ENCODE results near the gene SPPL3. TPM values are rescaled to one million over a fixed set of nuclear protein-coding genes. Genes with fewer than 3 reads are reported as not detected.
A peak's percentile ranks its signal among the peaks of the same experiment; 100 is the strongest.

Gene SPPL3
- total RNA-seq, 2 experiments from 2014 or later = 38.3 to 43.4 TPM

- no peak overlapping the region for H3K27ac Mint-ChIP-seq
Observed at GRCh38 chr12:120801146-120801545, 103.0 kb downstream of the SPPL3 start.

GRCh38 chr12:120800665-120801064 lies 103.5 kb downstream of the SPPL3 start:
- H3K4me3 ChIP-seq (ENCODE audit: low read length) = no peak overlapping the region
- DNase-seq = no peak
- POLR2A ChIA-PET = no interaction called here
- no peak for TF ChIP-seq CTCF (IDR thresholded peaks at IDR 0.05)
- H3K9me3 ChIP-seq (ENCODE audit: control insufficient read depth in 1 of 2, insufficient read depth in 1 of 2, low read length in 2 of 2) = peaks cover 11% of the 10 kb centered on the region in 2 experiments
- H3K4me1 ChIP-seq (ENCODE audit: insufficient read depth, low read length) = no peaks in the 10 kb centered on the region
- no peak overlapping the region for H3K27ac Mint-ChIP-seq
- H3K36me3 ChIP-seq (ENCODE audit: insufficient read depth, low read length) = no peaks in the 10 kb centered on the region
- H3K4me3 Mint-ChIP-seq = no peak overlapping the region
- H3K27me3 Mint-ChIP-seq = no peaks in the 10 kb centered on the region
- CTCF ChIA-PET = interaction anchor here (1.3 kb wide), 1 partner anchor 13 kb away, joined by 3 read pairs; no protein-coding TSS in a partner anchor
- no peaks in the 10 kb centered on the region for H3K27me3 ChIP-seq (ENCODE audit: control insufficient read depth in 1 of 2, insufficient read depth in 2 of 2, low read length in 2 of 2)
- intact Hi-C loops (cut with DNase I, micrococcal nuclease) = no loop called here
- peaks cover 58% of the 10 kb centered on the region for H3K4me1 Mint-ChIP-seq (ENCODE audit: low read depth)
- H3K36me3 Mint-ChIP-seq (ENCODE audit: low read depth) = peaks cover 73% of the 10 kb centered on the region
- no peak for ATAC-seq (ENCODE audit: poor library complexity)
- no peak overlapping the region for H3K27ac ChIP-seq (ENCODE audit: low read depth in 1 of 2, low read length in 2 of 2)
- H3K9me3 Mint-ChIP-seq = peaks cover 4% of the 10 kb centered on the region

More at GRCh38 chr12:120801146-120801545, 103.0 kb downstream of the SPPL3 start:
- H3K27me3 Mint-ChIP-seq = no peaks in the 10 kb centered on the region
- no peaks in the 10 kb centered on the region for H3K4me1 ChIP-seq (ENCODE audit: insufficient read depth, low read length)
- H3K4me1 Mint-ChIP-seq (ENCODE audit: low read depth) = peaks cover 58% of the 10 kb centered on the region
- DNase-seq (no peak), ATAC-seq (ENCODE audit: poor library complexity) (no peak)
- POLR2A ChIA-PET = no interaction called here
- H3K4me3 ChIP-seq (ENCODE audit: low read length) = no peak overlapping the region
- no peak for TF ChIP-seq CTCF (IDR thresholded peaks at IDR 0.05)
- H3K4me3 Mint-ChIP-seq = no peak overlapping the region
- peaks cover 4% of the 10 kb centered on the region for H3K9me3 Mint-ChIP-seq
- no peaks in the 10 kb centered on the region for H3K36me3 ChIP-seq (ENCODE audit: insufficient read depth, low read length)
- H3K9me3 ChIP-seq (ENCODE audit: control insufficient read depth in 1 of 2, insufficient read depth in 1 of 2, low read length in 2 of 2) = peaks cover 6 to 7% of the 10 kb centered on the region in 2 experiments
- H3K27ac ChIP-seq (ENCODE audit: low read depth in 1 of 2, low read length in 2 of 2) = no peak overlapping the region
- intact Hi-C loops (cut with DNase I, micrococcal nuclease) = no loop called here
- H3K36me3 Mint-ChIP-seq (ENCODE audit: low read depth) = peaks cover 68% of the 10 kb centered on the region
- H3K27me3 ChIP-seq (ENCODE audit: control insufficient read depth in 1 of 2, insufficient read depth in 2 of 2, low read length in 2 of 2) = no peaks in the 10 kb centered on the region
- CTCF ChIA-PET = interaction anchor here (1.3 kb wide), 1 partner anchor 13 kb away, joined by 3 read pairs; no protein-coding TSS in a partner anchor

DNA sequence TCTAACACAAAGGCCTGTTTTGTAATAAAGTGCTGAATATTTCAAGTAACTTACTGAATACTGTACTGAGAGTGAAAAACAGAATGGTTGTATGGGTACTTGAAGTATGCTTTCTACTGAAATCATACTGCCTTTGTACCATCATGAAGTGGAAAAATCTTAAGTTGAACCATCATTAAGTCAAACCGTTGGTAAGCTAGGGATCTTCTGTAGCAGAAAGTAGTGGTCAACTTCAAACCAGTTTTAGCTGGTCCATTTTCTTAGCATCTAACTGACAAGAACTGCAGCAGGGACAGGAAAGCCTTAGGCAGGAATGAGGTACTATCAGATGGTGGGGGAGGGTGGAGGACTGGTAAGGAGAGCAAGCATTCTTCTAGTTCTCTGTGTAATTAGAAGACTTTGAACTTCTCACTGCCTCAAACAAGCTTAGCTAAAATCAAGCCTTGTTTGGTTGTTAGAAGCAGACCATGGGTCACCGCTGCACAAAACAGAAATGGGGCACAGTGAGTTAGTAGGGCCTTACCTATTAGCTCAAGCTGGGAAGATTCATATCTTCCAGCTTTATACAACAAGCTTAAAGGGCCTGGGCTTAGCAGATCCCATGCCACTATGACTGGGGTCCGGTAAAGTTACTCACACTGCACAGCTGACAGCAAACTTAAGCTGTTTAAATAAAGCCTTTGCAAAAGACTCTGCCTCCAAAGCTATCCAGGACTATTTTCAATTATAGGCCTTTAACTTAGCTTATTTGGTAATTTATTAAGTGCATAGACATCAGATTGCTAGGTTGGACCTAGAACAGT lies 104.7 kb downstream of the SPPL3 start:
- H3K9me3 Mint-ChIP-seq = peaks cover 4% of the 10 kb centered on the region
- Histone ChIP-seq H3K36me3 (ENCODE audit: insufficient read depth, low read length) (no peaks in the 10 kb centered on the region), H3K4me3 (ENCODE audit: low read length) (no peak overlapping the region), H3K27me3 (ENCODE audit: control insufficient read depth in 1 of 2, insufficient read depth in 2 of 2, low read length in 2 of 2) (no peaks in the 10 kb centered on the region), H3K27ac (ENCODE audit: low read depth in 1 of 2, low read length in 2 of 2) (no peak overlapping the region), H3K4me1 (ENCODE audit: insufficient read depth, low read length) (no peaks in the 10 kb centered on the region), H3K9me3 (ENCODE audit: control insufficient read depth in 1 of 2, insufficient read depth in 1 of 2, low read length in 2 of 2) (peaks cover 13 to 14% of the 10 kb centered on the region in 2 experiments)
- H3K27me3 Mint-ChIP-seq = no peaks in the 10 kb centered on the region
- intact Hi-C loops (cut with DNase I, micrococcal nuclease) = loop anchor here in 1 of 2 experiments (10.0 kb wide), 1 partner anchor 85 kb away; no protein-coding TSS in a partner anchor
- ChIA-PET CTCF (interaction anchor here (1.2 to 1.4 kb wide), 2 partner anchors 16 to 103 kb away, joined by 4 read pairs; no protein-coding TSS in a partner anchor), POLR2A (interaction anchor here (0.6 kb wide), 1 partner anchor 185 kb away, joined by 3 read pairs; no protein-coding TSS in a partner anchor)
- H3K27ac Mint-ChIP-seq = peak overlapping the region; percentile 40
- no peak overlapping the region for H3K4me3 Mint-ChIP-seq
- H3K36me3 Mint-ChIP-seq (ENCODE audit: low read depth) = peaks cover 79% of the 10 kb centered on the region
- DNase-seq (no peak), ATAC-seq (ENCODE audit: poor library complexity) (no peak)
- TF ChIP-seq CTCF (IDR thresholded peaks at IDR 0.05) = no peak
- H3K4me1 Mint-ChIP-seq (ENCODE audit: low read depth) = peaks cover 47% of the 10 kb centered on the region
